Body of pancreas (tissue), 4 donors: ENCODE data around the gene MAPK13. TPM values are rescaled to one million over a fixed set of nuclear protein-coding genes. Genes with fewer than 3 reads are reported as not detected.

ENCODE experiments used
- ATAC-seq: fragments of 150-250 bp; one replicate; pipeline ENCODE4 v1.9.1; 2016
- DNase-seq, 4 donors: peaks; one replicate each; pipeline ENCODE4 v3.0.0-alpha.2; 2019
- H3K27ac ChIP-seq, 4 donors: fragments of 200-600 bp; sonication (generic); 1 replicate in 3 of 4; 2 replicates in 1 of 4; pipeline versions ENCODE4 v1.5.1 to v1.6.1; 2016 to 2019; ENCODE audit warnings: mild to moderate bottlenecking in 1 of 4, mixed read lengths in 1 of 4, moderate library complexity in 1 of 4
- H3K27me3 ChIP-seq, 2 donors: fragments of 200-600 bp; sonication (generic); one replicate each; pipeline ENCODE4 v1.6.0; 2016; ENCODE audit warnings: mild to moderate bottlenecking in 1 of 2
- H3K36me3 ChIP-seq, 2 donors: fragments of 200-600 bp; sonication (generic); replicated peaks in 1 of 2; 2 replicates each; pipeline ENCODE4 v1.5.1; 2016; ENCODE audit warnings: low read depth in 2 of 2; ENCODE audit not compliant: insufficient read depth in 1 of 2
- H3K4me1 ChIP-seq: fragments of 200-600 bp; sonication (generic); one replicate; pipeline ENCODE4 v1.6.0; 2016
- H3K4me3 ChIP-seq, 2 donors: fragments of 200-600 bp; sonication (generic); 1 replicate in 1 of 2; 2 replicates in 1 of 2; pipeline ENCODE4 v1.5.1; 2016 to 2019
- H3K9me3 ChIP-seq, 3 donors: fragments of 200-600 bp; sonication (generic); 1 replicate in 2 of 3; 2 replicates in 1 of 3; pipeline ENCODE4 v1.5.1; 2016
- POLR2A ChIP-seq, 3 donors: fragments of 450-650 bp; IDR thresholded peaks; one replicate each; pipeline ENCODE4 v1.6.1; 2016; ENCODE audit warnings: antibody characterized with exemption in 3 of 3, mild to moderate bottlenecking in 2 of 3
- WGBS, 2 donors: methylation state at CpG; one replicate each; pipeline ENCODE4 v1.1.5; 2017; 5-methylcytosine and 5-hydroxymethylcytosine counted together
- intact Hi-C: fragments of 100-400 bp; cut with DNase I; formaldehyde crosslinking; loops from one replicate; pipeline ENCODE4 v1.15.1; 2023
- total RNA-seq, 2 donors: library from RNA; depleted of rRNA; stranded (reverse); fragments of >200 nt; gene quantifications; one replicate each; pipeline ENCODE4 v1.1.0, GENCODE V29; 2016
- TF ChIP-seq, protein P1 (sequence below), 7 experiments: fragments of 450-650 bp in 4 of 7; fragments of 200-600 bp in 3 of 7; sonication (generic) in 3 of 7; IDR thresholded peaks; one replicate each; pipeline ENCODE4 v1.5.1; 2016 to 2019; ENCODE audit warnings: antibody characterized with exemption in 7 of 7

MAPK13 gene
- total RNA-seq, 2 donors from 2014 or later, result 32.2 to 37.9 TPM

DNA sequence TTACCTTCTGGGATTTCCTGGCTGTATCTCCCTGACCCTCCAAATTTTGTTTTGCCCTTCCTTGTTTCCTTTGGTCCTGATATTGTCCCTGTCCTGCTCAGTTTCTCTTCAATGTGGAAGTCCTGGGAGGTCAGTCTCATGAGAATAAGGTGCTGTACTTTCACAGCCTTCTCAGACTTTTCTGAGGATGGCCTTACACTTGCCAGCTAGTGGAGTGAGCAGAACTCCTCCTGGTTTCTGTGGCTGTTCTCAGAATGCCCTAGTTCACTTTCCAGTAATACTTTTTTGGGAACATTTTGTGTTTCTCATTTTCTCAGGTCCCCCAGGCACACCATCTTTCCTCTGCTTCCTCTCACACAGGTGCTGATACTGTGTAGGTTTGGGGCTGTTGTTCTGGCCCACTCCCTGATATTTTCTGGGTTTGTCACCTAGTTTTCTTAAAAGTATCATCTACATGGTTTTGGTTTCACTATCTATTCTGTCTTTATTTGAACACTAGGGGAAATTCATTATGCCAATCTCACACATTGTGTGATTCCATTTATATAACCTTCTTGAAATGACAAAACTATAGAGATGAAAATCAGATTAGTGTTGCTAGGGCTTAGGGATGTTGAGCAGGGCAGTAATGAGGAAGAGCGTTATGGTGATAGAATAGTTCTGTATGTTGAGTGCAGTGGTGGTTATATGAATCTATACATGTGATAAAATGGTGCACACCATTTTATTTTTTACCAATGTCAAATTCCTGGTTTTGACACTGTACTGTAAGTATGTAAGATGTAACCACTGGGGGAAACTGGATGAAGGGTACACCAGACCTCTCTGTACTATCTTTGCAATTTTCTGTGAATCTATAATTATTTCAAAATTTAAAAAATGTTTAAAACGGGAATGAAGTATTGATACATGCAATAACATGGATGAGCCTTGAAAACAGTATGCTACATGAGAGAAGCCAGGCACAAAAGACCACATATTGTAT lies 39.0 kb downstream of the MAPK13 start:
- Histone ChIP-seq H3K9me3 (no peaks in the 10 kb centered on the region), H3K4me3 (no peak overlapping the region), H3K27me3 (no peaks in the 10 kb centered on the region), H3K36me3 (no peaks in the 10 kb centered on the region), H3K27ac (no peak overlapping the region), H3K4me1 (no peaks in the 10 kb centered on the region)
- no peak for TF ChIP-seq POLR2A (IDR thresholded peaks at IDR 0.05)
- TF ChIP-seq, protein P1, sequence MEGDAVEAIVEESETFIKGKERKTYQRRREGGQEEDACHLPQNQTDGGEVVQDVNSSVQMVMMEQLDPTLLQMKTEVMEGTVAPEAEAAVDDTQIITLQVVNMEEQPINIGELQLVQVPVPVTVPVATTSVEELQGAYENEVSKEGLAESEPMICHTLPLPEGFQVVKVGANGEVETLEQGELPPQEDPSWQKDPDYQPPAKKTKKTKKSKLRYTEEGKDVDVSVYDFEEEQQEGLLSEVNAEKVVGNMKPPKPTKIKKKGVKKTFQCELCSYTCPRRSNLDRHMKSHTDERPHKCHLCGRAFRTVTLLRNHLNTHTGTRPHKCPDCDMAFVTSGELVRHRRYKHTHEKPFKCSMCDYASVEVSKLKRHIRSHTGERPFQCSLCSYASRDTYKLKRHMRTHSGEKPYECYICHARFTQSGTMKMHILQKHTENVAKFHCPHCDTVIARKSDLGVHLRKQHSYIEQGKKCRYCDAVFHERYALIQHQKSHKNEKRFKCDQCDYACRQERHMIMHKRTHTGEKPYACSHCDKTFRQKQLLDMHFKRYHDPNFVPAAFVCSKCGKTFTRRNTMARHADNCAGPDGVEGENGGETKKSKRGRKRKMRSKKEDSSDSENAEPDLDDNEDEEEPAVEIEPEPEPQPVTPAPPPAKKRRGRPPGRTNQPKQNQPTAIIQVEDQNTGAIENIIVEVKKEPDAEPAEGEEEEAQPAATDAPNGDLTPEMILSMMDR (IDR thresholded peaks at IDR 0.05), result no peak
- intact Hi-C loops, result no loop called here
- WGBS, 2 donors, result 84 to 89% methylated on average over 2 of the region's 2 CpGs
- DNase-seq (no peak), ATAC-seq (no peak)

DNA sequence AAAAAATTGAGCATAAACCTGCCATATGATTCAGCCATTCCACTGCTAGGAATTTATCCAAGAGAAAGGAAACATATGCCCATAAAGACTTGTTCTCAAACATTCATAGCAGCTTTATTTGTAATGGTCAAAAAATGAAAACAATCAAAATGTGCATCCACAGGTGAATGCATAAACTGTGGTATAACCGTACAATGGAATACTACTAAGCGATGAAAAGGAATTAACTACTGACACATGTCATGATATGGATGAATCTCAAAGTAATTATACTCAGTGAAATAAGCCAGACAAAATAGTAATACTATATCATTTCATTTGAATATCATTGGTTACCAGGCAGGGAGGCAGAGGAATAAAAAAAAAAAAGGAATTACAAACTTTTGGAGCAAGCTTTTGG lies 40.4 kb downstream of the MAPK13 start:
- TF ChIP-seq, protein P1 (IDR thresholded peaks at IDR 0.05), result no peak
- no peak for TF ChIP-seq POLR2A (IDR thresholded peaks at IDR 0.05)
- Histone ChIP-seq H3K36me3 (no peaks in the 10 kb centered on the region), H3K27ac (no peak overlapping the region), H3K4me3 (no peak overlapping the region), H3K4me1 (no peaks in the 10 kb centered on the region), H3K27me3 (no peaks in the 10 kb centered on the region), H3K9me3 (no peaks in the 10 kb centered on the region)
- 90 to 100% methylated on average over 2 of the region's 2 CpGs for WGBS, 2 donors
- DNase-seq, result no peak
- intact Hi-C loops, result no loop called here
- no peak for ATAC-seq

DNA sequence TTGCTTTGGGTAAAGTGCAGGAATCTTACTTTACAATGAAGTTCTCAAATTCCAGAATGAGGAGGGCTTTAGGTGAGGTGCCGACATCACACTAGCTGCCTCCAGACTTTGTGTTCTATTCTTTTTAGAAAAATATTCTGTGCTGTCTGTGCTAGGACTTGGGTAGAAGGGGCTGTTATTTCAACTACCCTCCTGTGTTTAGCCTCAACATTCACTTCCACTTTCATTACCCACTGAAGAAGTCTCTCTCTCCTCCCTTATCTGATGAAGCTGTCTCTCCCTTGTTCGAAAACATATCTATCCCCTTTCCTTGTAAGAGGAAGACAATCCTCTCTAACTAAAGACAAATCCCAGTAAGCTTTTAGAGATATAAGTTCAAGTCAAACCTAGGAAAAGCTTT lies 41.3 kb downstream of the MAPK13 start:
- no peak for TF ChIP-seq POLR2A (IDR thresholded peaks at IDR 0.05)
- Histone ChIP-seq H3K4me3 (no peak overlapping the region), H3K4me1 (no peaks in the 10 kb centered on the region), H3K36me3 (no peaks in the 10 kb centered on the region), H3K27me3 (no peaks in the 10 kb centered on the region), H3K27ac (no peak overlapping the region), H3K9me3 (no peaks in the 10 kb centered on the region)
- intact Hi-C loops, result no loop called here
- DNase-seq (no peak), ATAC-seq (no peak)
- 78 to 89% methylated on average over 2 of the region's 2 CpGs for WGBS, 2 donors

DNA sequence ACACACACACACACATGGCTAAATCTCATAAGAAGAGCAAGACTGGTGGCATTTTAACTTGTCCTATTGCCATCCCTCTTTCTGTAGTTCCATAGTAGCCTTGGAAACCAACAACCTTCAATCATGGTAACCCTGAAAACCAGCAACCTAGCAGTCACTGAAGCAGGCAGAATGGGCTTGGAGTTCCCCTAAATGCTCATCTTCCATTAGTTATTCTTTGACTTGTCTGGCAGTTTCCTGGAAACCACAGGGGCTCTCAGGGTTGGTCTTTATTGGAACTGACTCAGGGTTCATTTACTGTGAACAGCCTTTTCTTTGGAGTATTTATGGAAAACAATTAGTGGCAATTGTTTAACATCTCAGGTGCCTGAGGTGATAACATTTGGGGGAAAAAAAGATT lies 46.9 kb downstream of the MAPK13 start:
- no peak for ATAC-seq
- H3K4me1 ChIP-seq, result no peaks in the 10 kb centered on the region
- H3K27me3 ChIP-seq, result no peaks in the 10 kb centered on the region
- H3K4me3 ChIP-seq, result no peak overlapping the region
- no peak for TF ChIP-seq POLR2A (IDR thresholded peaks at IDR 0.05)
- TF ChIP-seq, protein P1 (IDR thresholded peaks at IDR 0.05), result no peak
- no peaks in the 10 kb centered on the region for H3K9me3 ChIP-seq
- H3K36me3 ChIP-seq, result no peaks in the 10 kb centered on the region
- DNase-seq, result no peak
- no peak overlapping the region for H3K27ac ChIP-seq
- intact Hi-C loops, result no loop called here

DNA sequence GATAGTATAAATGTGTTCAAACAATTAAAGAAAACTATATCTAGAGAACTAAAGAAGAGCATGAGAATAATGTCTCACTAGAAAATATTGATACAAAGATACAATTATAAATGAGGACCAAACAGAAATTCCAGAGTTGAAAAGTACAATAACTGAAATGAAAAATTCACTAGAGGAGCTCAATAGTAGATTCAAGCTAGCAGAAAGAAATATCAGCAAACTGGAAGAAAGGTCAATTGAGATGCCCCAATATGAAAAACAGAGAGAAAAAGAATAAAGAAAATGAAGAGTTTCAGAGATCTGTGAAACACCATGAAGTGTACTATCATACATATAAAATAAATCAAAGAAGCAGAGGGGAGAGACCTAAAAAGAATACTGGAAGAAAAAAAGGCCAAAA lies 48.2 kb downstream of the MAPK13 start:
- Histone ChIP-seq H3K9me3 (no peaks in the 10 kb centered on the region), H3K27me3 (no peaks in the 10 kb centered on the region), H3K27ac (no peak overlapping the region), H3K36me3 (no peaks in the 10 kb centered on the region), H3K4me3 (no peak overlapping the region), H3K4me1 (no peaks in the 10 kb centered on the region)
- TF ChIP-seq, protein P1 (IDR thresholded peaks at IDR 0.05), result no peak
- no peak for TF ChIP-seq POLR2A (IDR thresholded peaks at IDR 0.05)
- intact Hi-C loops, result no loop called here
- no peak for DNase-seq
- ATAC-seq, result no peak
